Amygdala (tissue), 56 donors: ENCODE results near the gene ITPKC.
A peak's percentile ranks its signal among the peaks of the same experiment; 100 is the strongest.

Experiments used
- DNase-seq, 56 donors: peaks; one replicate each; lab custom pipeline; 2025; lab: John Stamatoyannopoulos, UW

Gene ITPKC

DNA sequence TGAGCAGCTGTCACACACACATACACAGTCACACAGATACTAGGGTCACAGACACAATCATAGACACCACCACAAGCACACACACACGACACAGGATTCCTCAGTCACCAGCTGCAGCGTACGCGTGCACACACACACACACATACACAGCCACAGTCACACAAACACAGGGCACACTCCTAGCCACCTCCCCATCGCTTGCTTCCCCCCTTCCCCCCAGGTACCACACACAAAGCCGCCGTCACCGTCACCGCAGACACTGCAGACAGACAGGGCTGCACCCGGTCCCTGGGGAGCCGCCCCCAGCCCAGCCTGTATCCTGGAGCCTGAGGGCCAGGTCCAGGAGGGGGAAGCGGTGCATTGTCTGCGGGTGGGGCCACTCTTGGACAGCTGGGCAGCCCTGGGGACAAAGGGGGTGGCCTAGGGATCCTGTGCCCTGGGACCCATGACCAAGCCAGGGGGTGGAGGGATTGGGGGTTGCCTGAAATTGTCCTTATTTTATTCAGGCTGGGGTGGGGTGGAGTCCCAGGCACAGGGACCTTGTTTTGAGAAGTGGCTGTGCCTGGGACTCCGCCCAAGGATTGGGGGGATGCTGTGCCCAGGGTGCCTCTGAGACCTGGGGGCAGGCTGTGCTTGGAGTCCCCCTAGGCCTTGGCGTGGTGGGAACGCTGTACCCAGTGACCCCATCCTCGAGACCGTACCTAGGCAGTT, 27.4 kb upstream of the ITPKC start:
- peak in 1 of 56 donors; percentile 15 for DNase-seq

DNA sequence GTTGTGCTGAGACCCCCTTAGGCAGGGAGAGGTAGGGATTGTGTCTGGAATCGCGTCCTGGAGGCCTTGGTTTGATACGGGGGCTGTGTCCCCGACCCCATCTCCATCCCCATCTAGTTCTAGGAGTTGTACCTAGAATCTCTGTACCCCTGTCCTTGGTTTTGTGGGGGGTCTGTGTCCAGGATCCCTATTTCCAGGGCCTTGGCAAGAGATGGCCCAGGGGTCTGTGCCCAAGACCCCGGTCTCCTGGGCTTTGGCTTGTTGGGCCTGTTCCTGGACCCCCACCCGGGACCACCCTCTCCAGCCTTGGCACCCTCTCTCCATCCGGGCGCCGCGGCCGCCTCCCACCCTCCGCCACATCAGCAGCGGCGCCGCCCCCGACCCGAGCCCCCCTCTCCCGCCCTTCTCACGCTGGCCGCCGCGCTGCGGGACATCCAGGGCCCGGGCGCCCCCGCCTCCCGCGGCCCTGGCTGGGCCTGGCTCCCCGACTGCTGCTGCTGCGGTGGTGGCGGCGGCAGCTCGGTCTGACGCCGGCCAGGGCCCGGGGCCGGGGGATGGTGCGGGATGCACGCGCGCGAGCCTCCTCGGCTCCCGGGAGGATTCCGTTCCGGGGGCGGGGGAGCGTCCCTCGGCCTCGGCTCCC, 26.7 kb upstream of the ITPKC start, which contains the start of gene NUMBL:
Gene NUMBL, minus strand, starts transcription at position 602 of the 643 bp plus-strand sequence. Its CDS starts 168 bp downstream, at position 434.
- DNase-seq, result no peak

DNA sequence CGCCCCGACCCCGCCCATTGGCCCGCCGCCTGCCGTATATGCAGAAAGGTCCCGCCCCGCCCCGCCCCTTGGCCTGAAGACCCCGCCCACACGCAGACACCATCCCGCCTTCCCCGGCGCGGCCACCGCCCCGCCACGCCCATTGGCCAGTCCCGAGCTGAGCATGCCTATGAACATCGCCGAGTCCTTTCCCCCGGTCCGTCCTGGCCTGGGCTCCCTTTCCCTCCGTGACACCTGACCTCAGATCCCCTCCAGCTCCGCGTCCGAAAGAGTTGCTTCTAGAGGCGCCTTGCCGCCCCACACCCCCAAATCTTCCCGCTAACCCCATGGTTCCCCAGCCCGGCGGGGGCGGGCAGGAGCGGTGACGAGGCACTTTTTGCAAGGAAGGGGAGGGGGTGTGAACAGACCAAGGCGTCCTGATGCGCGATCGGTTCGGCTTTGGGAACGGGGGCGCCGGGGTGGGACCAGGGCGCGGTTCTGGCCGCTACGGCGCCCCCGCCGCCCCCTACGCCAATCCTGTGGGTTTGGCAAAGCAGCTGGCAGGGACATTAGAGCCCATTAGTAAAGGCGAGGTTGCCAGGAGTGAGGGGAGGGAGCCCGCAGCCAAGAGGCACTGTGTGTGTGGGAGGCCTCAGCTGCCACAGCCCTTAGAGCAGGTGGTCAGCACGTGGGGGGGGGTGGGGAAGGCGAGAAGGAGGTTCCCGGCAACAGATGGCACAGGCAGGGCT, 26.1 kb upstream of the ITPKC start:
- DNase-seq, result peak; percentile 10 to 96 (median 86)

DNA sequence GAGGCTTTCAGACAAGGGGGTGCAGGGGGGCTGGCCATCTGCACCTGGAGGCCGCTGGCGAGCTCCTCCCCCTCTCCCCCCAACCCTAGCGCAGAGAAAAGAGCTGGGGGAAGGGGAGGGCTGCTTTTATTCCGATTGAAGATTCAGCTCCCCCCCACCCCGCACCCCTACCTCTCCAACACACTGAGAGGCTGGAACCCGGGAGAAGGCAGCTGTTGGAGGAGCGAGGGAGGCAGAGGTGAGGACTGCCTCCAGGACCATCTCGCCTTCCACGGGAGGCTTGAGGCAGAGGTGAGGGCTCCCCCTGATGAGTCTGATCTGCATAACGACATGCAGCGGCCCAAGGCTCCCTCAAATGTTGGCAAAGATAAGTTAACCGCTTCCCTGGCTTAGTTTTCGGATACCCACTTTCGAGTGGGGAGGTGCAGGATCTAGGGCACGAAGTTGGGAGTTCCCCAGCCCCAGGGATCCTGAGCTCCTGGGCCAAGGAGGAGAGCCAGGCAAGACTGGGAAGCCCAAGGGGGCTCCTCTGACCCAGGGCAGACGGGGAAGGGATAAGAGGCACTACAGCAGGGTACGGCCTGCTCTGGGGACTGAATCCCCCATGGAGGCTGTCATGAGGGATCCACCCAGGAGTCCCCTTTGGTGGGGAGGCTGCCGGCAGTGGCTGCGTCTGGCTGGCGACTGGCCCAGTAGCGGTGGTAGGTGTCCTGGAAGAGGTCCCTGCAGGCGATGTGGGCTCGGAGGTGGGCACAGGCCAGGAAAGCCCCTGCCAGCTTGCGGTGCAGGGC, 25.3 kb upstream of the ITPKC start:
- peak in 2 of 56 donors; percentile 35 to 57 for DNase-seq

DNA sequence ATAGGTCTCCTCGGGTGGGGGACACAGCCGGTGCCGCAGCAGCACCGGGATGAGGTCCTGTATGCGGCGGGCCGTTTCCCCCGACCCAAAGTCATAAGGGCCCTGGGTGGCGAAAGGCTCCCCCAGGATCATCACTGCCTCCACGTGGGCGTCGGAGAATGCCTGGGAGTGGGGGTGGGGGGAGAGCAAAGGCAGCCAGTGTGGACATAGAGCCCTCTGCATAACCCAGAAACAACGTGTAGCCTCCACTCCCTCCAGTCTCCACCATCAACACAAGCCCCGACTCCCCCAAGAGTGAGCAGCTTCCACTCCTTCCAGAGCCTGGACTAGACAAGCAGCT, 24.7 kb upstream of the ITPKC start:
- DNase-seq, result no peak

DNA sequence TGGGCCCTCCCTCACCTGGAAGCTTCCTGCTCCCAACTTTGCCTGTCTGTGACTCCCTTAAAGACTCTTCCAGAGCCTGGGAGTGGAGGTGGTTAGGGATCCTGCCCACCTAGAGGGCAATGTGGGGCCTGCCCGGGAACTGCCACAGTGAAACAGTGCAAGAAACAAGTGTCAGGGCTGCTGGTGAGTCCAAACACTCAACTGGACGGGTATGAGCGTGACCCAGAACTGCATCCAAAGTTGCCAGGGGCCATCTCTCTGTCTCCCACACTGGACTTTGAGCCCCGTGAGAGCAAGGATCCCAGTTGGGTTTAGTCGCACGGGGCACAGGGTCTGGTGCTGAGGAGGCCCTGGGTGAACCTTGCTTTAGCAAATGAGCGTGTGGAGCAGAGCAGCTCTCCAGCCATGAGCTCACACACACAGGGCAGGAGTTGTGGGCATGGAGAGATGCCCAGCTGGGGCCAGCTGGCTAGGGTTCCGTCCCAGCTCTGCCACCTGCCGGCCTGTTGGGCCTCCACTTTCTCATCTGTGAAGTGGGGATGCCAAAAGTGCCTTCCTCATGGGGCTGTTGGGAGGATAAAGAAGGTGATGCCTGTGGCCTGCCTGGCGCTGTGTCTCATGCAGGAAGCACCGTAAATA, 23.6 kb upstream of the ITPKC start:
- DNase-seq, result no peak

DNA sequence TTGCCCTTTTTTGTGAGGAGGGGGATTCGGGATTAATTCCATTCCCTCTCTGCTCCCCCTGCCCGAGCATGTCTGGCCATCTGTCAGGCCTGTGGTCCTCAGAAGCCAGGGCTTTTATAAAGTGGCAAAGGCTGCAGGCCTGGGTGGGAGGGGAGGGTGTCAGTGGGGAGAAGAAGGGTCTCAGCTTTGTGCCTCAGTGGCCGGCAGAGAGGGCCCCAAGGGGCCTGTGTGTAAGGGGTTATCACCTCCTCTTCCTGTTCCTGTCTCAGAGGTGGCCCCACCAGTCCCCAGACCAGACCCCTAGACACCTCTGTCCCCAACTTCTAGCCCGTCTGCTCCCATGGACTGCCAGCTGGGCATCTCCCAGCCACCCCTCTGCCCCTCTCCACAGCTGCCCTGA, 23.0 kb upstream of the ITPKC start:
- DNase-seq, result no peak

DNA sequence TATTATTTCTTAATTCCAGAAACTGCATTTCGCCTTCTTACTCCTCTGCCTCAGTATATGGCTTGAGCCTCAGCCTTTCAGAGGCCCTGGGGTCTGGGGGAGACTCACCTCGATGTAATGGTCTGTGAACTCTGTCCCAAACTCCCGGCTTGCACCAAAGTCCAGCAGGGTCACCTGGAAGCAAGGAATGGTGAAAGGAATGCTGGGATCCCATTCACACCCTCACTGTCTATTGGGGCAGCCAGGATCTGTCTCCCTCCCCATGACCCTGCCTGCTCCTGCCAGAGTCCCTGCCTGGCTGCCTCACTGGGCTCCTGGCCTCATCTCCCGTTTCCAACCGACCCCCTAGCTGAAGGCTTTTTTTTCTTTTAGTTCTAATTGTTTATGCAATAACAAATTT, 21.0 kb upstream of the ITPKC start:
- DNase-seq, result no peak

DNA sequence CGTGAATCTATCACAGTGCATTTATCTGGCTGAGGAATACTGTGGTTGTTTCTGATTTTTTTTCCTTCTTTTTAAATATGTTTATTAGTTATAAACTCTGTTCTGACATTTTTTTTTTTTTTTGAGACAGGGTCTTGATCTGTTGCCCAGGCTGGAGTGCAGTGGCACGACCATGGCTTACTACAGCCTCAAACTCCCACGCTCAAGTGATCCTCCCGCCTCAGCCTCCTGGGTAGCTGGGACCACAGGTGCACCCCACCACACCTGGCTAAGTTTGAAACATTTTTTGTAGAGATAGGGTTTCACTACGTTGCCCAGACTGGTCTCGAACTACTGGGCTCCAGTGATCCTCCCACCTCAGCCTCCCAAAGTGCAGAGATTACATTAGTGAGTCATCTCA, 19.9 kb upstream of the ITPKC start:
- DNase-seq, result no peak

DNA sequence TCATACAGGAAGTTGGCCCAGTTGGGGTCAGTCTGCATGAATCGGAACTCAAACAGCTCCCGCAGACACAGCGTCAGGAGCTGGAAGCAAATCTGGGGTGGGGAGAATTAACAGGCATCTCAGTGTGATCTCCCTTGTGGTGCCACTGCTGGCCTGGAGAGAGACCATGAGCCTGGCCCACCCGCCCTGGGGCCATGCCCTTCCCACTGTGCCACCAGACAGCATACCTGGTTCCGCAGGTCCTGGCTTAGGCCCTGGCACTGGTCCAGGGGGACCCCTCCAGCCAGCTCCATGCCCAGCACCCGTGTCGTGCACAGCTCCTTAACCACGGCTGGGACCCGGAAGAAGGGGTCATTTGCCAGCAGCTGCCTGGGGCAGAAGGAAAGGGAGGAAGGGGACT, 16.8 kb upstream of the ITPKC start:
- no peak for DNase-seq

DNA sequence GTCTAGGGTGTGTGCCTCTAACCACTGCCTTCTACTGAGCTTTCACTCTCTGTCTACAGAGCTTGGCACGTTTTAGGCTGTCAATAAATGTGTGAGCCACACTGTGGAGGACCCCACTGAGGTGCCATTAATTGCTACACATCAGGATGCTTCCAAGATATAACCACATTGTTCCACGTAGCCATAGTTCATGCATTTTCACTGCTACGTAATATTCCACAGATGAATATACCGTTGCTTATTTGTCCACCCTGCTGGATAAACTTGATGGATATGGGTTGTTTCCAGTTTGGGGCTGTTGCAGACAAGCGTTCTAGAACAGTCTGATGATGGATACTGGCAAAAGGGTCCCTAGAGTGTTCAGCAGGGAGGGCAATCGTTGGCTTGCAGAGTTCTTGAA, 15.2 kb upstream of the ITPKC start:
- DNase-seq, result no peak

DNA sequence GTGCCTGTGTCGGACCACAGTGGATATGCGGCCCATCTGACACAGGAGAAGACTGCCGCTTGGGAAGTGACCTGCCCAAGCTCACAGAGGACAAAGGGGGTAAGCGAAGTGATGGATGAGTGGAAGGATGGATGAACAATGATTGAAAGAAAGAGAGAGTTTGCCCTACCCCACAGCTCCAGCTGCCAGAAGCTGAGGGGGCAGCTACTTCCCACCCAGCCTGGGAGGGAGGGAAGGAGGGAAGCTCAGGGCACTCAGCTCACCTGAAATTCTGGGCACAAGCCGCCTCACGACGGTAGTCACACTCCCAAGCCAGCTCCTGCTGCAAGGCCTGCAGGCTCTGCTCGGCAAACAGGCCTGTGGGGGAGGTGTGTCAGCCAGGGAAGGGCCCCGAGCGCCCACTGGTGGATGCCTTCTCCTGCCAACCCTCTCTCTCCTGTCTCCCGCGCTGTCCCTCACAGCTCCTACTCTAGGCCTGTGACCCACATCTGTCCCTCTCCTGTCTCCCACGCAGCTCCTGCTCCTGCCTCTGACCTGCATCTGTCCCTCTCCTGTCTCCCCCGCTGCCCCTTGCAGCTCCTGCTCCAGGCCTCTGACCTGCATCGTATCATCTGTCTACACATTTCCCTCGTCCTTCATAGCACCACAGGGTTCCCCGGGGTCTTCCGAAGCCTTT, 14.4 kb upstream of the ITPKC start:
- DNase-seq, result peak in 19 of 56 donors; percentile 10 to 58 (median 31)

DNA sequence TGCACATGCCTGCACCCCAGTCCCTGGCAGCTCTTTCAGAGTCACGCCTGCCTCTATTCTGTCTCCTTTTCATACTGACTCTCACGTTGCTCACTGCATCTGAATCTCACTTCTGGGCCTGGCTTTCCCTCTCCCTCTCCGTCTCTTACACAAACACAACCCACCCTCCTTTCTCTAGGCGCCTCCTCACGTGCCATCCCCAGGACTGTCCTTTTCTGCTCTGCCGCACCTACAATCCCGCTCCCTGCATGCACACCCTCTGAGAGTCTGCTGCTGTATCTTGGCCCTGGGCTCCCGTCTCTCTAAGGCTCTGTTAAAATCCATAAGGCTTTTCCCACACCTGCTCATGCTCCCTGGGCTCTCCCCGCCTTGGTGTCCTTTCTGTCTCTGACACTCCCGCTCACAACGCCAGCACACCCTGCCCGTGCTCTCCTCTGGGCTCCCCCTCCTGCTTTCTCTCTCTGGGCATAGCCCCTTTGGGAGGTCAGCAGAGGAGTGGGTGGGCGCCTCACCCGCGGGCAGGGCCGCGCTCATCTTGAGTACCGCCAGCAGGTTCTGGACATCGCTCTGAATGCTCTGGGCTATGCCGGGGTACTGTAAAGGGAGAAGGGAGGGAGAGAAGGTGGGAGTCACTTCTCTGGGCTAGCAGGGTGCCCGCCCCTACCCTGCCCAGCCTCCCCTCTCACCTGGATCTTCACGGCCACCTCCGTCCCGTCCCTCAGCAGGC, 13.7 kb upstream of the ITPKC start:
- DNase-seq, result peak in 2 of 56 donors; percentile 24 to 35

DNA sequence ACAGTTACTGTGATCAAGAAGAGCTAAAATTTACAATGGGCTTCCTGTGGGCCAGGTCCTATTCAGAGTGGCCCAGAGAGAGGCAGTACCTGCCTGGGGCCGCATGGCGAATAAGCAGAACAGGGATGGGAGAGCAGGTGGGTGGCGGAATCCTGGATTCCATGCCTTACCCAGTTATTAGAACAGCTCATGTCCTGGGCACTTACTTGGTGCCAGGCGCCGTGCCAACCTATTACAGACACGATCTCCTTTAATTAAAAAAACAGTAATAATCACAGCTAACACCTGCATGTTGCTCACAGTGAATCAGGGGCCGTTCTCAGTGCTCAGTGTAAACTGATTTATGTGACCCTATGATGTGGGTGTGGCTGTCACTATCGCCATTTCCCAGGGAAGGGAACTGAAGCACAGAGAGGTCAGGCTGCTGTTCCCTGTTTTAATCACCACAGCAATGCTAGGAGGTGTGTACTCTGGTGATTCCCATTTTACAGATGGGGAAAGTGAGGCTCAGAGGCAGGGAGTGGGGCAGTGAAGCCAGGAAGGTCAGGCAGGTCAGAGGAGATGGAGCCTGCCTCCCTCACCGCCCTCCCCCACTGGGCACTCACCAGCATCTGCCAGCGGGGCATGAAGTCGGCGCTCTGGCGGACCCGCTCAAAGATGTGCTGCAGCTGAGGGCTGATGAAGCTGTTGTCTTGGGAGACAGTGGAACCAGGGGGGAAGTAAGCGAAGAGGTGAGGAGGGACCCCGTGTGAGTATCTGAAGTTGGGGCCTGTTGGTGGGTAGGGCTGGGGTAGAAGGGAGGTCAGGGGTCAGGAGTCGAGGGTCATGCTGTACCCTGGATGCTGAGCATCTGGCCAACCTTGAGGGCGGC, 12.2 kb upstream of the ITPKC start:
- no peak for DNase-seq

DNA sequence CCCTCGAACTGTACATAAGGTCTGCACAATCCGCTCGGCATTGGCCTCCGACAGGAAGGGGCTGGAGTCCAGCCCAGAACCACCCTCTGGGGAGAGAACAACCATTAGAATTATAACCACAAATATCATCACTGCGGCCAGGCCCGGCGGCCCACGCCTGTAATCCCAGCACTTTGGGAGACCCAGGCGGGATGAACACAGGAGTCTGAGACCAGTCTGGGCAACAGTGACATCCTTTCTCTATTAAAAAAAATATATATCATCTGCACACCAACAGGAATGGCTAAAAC, 11.6 kb upstream of the ITPKC start:
- no peak for DNase-seq

DNA sequence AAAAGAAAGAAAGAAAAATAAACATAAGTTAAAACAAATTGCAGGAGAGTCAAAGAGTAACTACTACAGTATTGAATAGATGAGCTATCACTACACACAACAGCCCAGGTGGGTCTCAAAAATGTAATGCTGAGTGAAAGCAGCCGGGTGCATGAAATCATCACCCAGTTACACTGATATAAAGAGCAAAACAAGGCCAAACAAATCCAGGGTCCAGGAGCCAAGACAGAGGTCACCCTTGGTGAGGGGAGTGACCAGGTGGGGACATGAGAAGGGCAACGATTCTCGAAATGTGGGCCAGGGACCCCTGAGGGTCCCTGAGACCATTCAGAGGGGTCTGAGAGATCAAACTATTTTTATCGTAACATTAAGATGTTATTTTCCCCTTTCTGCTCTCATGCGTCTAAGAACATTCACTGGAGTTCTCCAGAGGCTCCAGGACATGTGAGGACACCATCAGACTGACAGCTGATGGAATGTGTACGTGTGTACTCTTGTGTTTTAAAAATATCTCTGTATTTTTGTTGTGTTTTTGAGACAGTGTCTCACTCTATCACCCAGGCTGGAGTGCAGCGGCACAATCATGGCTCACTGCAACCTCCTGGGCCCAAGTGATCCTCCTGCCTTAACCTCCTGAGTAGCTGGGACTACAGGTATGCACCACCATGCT, 10.8 kb upstream of the ITPKC start:
- DNase-seq, result no peak

DNA sequence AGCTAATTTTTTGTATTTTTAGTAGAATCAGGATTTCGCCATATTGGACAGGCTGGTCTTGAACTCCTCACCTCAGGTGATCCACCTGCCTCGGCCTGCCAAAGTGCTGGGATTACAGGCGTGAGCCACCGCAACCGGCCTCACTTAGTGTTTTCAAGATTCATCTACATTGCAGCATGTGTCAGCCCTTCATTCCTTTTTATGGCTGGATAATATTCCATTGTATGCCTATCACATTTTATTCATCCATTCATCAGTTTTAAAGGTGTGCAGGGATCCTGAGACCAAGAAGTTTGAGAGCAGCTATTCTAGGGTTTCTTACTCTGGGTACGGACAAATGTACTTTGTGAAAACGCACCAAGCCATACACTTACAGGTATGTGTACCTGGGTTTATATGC, 9.3 kb upstream of the ITPKC start:
- DNase-seq, result no peak

DNA sequence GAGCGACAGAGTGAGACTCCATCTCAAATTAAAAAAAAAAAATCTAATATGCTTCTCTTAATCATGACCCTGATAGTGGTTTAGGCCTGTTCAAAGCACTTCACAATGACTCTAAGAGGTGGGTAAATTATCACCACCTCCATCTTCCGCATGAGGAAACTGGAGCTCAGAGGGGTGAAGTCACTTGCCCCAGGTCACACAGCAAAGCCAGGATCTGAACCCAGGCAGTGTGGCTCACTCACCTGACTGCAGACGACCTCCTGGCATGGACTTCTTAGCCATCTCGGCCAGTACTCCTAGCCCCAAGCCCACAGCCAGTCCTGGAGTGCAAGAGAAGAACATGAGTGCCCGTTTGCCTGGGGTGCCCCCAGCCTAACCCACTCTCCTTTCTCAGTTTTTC, 7.1 kb upstream of the ITPKC start:
- no peak for DNase-seq
